ENCODE results near the gene SPTSSA. TPM values are rescaled to one million over a fixed set of nuclear protein-coding genes. Genes with fewer than 3 reads are reported as not detected.

Gene SPTSSA
- total RNA-seq = 24.0 TPM

DNA sequence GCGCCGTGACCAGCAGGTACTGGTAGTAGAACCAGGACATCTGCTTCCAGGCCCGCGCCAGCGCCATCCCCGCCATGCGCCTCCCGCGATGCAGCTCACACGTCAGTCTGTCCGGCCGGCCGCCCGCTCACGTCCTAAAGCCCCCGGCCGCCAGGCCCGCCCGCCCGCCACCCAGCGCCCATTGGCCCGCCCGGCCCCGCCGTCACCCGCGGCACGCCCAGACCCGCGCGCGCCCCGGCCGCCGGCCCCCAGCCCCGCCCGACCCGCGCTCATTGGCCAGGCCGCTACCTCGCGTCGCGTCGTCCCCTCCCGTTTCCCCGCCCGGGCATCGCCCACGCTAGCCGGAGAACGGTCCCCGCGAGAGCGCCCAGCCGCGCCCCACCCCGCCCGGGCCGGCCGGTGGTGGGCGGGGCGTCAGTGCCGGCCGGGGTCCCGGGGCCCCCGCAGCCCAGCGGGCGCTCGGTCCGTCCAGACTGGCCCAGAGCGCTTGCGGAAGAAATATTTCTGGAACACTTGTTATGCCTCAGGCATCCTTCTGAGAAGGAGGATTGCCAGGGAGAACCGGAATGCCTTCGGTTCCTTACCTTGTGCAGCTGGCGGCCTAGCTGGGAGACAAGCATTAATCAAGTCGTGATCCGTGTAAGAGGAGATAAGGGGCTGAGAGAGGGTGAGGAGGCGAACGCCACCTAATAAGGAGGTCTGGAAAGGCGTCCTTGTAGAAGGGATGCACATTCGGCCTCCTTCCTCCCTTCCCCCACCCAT is at the start of gene SPTSSA:
TSS of gene SPTSSA (minus strand) at position 109 of the 762 bp plus-strand sequence. CDS start at position 76, 33 bp downstream.

Other genes starting within 250 kb of the SPTSSA start
- 54.7 TPM for gene EAPP, start 77.5 kb upstream of the SPTSSA start, total RNA-seq
- 94.1 TPM for gene SNX6, start 167.9 kb upstream of the SPTSSA start, total RNA-seq